Lung microvascular endothelial cell (primary cell): ENCODE measurements around the gene SLC9A2. TPM values are rescaled to one million over a fixed set of nuclear protein-coding genes. Genes with fewer than 3 reads are reported as not detected.
A peak's percentile ranks its signal among the peaks of the same experiment; 100 is the strongest.

ENCODE experiments used
- DNase-seq, 2 donors: peaks; one replicate each; pipeline versions ENCODE4 v3.0.0 to v3.0.0-alpha.2; 2010; ENCODE audit warnings: low read depth in 2 of 2
- total RNA-seq: library from RNA; depleted of rRNA; stranded (reverse); fragments of >200 nt; gene quantifications from 2 replicates; pipeline ENCODE4 v1.2.1, GENCODE V29; 2014

SLC9A2 gene
- total RNA-seq, 1 donor from 2014 or later = under 0.01 TPM

- no peak for DNase-seq
Observed at GRCh38 chr2:102620332-102620731, 979 bp downstream of the SLC9A2 start.

- DNase-seq = no peak
Observed at GRCh38 chr2:102621630-102622029, 2.3 kb downstream of the SLC9A2 start.

GRCh38 chr2:102622646-102623045 is 3.3 kb downstream of the SLC9A2 start:
- DNase-seq = no peak

- no peak for DNase-seq
Observed at GRCh38 chr2:102630458-102630857, 11.1 kb downstream of the SLC9A2 start.

GRCh38 chr2:102632380-102633175 is 13.2 kb downstream of the SLC9A2 start:
- peak in 1 of 2 donors; percentile 15 for DNase-seq

GRCh38 chr2:102634831-102635241 is 15.5 kb downstream of the SLC9A2 start:
- DNase-seq = no peak

GRCh38 chr2:102635317-102635716 is 16.0 kb downstream of the SLC9A2 start:
- no peak for DNase-seq

GRCh38 chr2:102636283-102636907 is 17.0 kb downstream of the SLC9A2 start:
- DNase-seq = no peak

- DNase-seq = no peak
Observed at GRCh38 chr2:102637358-102637757, 18.0 kb downstream of the SLC9A2 start.

- DNase-seq = no peak
Observed at GRCh38 chr2:102639429-102639828, 20.1 kb downstream of the SLC9A2 start.

GRCh38 chr2:102652126-102652525 is 32.8 kb downstream of the SLC9A2 start:
- no peak for DNase-seq

GRCh38 chr2:102657770-102658169 is 38.4 kb downstream of the SLC9A2 start:
- no peak for DNase-seq

GRCh38 chr2:102660070-102660469 is 40.7 kb downstream of the SLC9A2 start:
- no peak for DNase-seq

GRCh38 chr2:102660574-102660973 is 41.2 kb downstream of the SLC9A2 start:
- no peak for DNase-seq

GRCh38 chr2:102661846-102662245 is 42.5 kb downstream of the SLC9A2 start:
- no peak for DNase-seq

- no peak for DNase-seq
Observed at GRCh38 chr2:102662833-102663232, 43.5 kb downstream of the SLC9A2 start.

GRCh38 chr2:102663381-102663780 is 44.0 kb downstream of the SLC9A2 start:
- DNase-seq = no peak

GRCh38 chr2:102664471-102664909 is 45.1 kb downstream of the SLC9A2 start:
- no peak for DNase-seq

- DNase-seq = no peak
Observed at GRCh38 chr2:102667072-102667471, 47.7 kb downstream of the SLC9A2 start.

GRCh38 chr2:102668171-102668570 is 48.8 kb downstream of the SLC9A2 start:
- no peak for DNase-seq

GRCh38 chr2:102669401-102669800 is 50.0 kb downstream of the SLC9A2 start:
- no peak for DNase-seq

GRCh38 chr2:102672107-102672776 is 52.9 kb downstream of the SLC9A2 start:
- no peak for DNase-seq
